Lung (tissue), 10 donors: ENCODE data around the gene RIMBP3B. TPM values are rescaled to one million over a fixed set of nuclear protein-coding genes. Genes with fewer than 3 reads are reported as not detected.
"Not testable (repeated sequence)": the region's sequence is repeated elsewhere in the genome, so short reads cannot be mapped to it uniquely, and the experiment has no call there.

Experiments
- ATAC-seq: fragments of 200-7000 bp; cut with Tn5 transposase; one replicate; pipeline ENCODE4 v1.9.1; 2020; ENCODE audit warnings: moderate number of reproducible peaks; ENCODE audit not compliant: insufficient read depth, low FRiP score
- DNase-seq, 3 donors: peaks; one replicate each; pipeline ENCODE4 v3.0.0-alpha.2; 2013 to 2017
- H3K27ac ChIP-seq, 2 donors: one replicate each; pipeline ENCODE4 v1.5.1; 2013; ENCODE audit warnings: mild to moderate bottlenecking in 2 of 2, moderate library complexity in 2 of 2, control low read depth in 1 of 2, inconsistent platforms in 1 of 2, low read depth in 1 of 2, low read length in 1 of 2
- H3K27me3 ChIP-seq, 3 donors: one replicate each; pipeline ENCODE4 v1.5.1; 2013; ENCODE audit warnings: low read length in 2 of 3; ENCODE audit not compliant: control insufficient read depth in 3 of 3, insufficient read depth in 3 of 3
- H3K36me3 ChIP-seq, 4 donors: one replicate each; pipeline ENCODE4 v1.5.1; 2013; ENCODE audit warnings: low read length in 4 of 4, mild to moderate bottlenecking in 1 of 4, moderate library complexity in 1 of 4; ENCODE audit not compliant: control insufficient read depth in 4 of 4, insufficient read depth in 4 of 4
- H3K4me1 ChIP-seq, 5 donors: one replicate each; pipeline ENCODE4 v1.5.1; 2013; ENCODE audit warnings: low read length in 5 of 5, mild to moderate bottlenecking in 2 of 5, moderate library complexity in 1 of 5; ENCODE audit not compliant: control insufficient read depth in 5 of 5, insufficient read depth in 5 of 5
- H3K4me3 ChIP-seq: one replicate; pipeline ENCODE4 v1.5.1; 2013; ENCODE audit warnings: mild to moderate bottlenecking, control low read depth, moderate library complexity
- H3K9ac ChIP-seq, 2 donors: one replicate each; pipeline ENCODE4 v1.5.1; 2013; ENCODE audit warnings: low read length in 2 of 2, control low read depth in 1 of 2; ENCODE audit not compliant: insufficient read depth in 1 of 2
- H3K9me3 ChIP-seq, 4 donors: one replicate each; pipeline ENCODE4 v1.5.1; 2013; ENCODE audit warnings: low read length in 3 of 4, mild to moderate bottlenecking in 1 of 4, moderate library complexity in 1 of 4; ENCODE audit not compliant: control insufficient read depth in 4 of 4, insufficient read depth in 3 of 4
- WGBS, 2 donors: extraction: QIAGEN DNeasy Blood & Tissue Kit; methylation state at CpG; one replicate each; pipeline ENCODE4 v1.1.7; 2013; 5-methylcytosine and 5-hydroxymethylcytosine counted together
- polyA plus RNA-seq, 2 donors: library from polyadenylated mRNA; stranded (reverse); fragments of 200-250 nt; gene quantifications; one replicate each; pipeline ENCODE4 v1.2.1, GENCODE V29; 2013
- total RNA-seq, 2 donors: library from RNA; depleted of rRNA in 1 of 2; stranded (reverse); fragments of >200 nt in 1 of 2; gene quantifications; one replicate each; pipeline ENCODE4 v1.2.1, GENCODE V29; 2014 to 2021
- donor health status: Bipolar disorder and iron deficiency.
- donor health status: healthy.
- donor health status: DM: yes; HTN: yes; CAD: no.

The RIMBP3B gene
- total and polyA plus RNA-seq, 4 donors = 0.08 to 0.21 (median 0.09) TPM; not detected in 1

DNA sequence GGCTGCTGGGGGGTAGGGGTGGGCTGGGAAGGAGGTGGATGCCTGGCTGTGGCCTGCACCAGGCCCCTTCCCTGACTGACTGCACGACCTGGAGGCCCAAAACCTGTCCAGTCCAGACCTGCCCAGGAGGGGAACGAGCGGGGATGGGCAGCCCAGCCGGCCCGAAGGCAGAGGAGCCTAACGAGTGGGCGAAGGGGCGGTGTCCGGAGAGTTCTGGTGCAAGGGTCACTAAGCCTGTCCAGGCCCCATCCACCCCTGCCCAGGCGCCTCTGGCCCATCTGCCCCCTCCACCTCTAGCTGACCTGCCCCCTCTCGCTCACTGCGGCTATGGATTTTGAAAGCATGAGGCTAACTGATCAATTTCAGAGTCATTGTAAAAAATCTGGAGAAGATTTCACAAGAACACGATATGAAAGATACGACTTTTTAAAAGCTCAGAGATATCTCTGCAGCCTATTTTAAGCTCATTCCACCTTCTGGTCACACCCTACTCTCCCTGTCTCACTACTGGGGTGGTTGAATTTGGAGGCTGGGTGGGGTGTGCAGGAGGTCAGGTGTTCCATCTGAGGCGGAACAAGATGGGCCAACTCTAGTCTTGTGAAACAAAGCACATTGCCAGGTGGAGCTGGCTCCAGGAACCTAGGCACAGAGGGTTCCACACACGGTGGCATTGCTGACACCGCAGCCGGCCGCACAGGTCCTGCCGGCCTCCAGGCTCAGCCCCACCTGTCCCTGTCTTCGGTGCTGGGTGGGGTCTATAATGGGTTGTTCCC lies 17.8 kb downstream of the RIMBP3B start:
- H3K36me3 ChIP-seq, H3K27ac ChIP-seq, H3K27me3 ChIP-seq, DNase-seq, H3K9me3 ChIP-seq, H3K9ac ChIP-seq, H3K4me3 ChIP-seq, ATAC-seq, H3K4me1 ChIP-seq: not testable (repeated sequence)
- WGBS, 2 donors = no CpG with 5 or more reads among the region's 21 CpGs

DNA sequence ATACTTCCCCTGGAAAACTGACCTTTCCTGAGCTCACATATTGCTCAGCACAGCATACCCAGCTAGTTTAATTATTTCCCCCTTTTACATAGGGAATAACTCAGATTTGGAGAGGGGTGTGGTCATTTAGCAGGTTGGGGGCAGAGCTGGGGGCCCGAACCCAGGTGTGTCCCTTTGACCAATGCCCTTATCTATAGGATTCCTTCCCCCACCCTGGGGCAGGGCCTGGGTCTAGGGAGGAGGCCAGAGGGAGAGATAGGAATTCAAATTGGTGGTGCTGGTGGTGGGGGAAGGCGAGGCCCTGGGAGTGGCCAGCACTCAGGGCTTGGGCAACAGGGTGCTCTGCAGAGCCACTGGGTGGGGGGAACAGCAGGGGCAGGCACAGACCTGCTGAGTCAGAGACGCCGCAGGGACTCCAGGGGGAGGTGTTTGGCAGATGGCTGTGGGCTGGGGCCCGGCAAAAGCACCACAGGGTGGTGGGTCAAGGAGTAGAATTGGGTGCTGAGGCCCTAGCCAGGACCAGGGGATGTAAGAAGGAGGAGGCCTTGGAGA lies 19.3 kb downstream of the RIMBP3B start:
- not testable (repeated sequence) for ATAC-seq, H3K9ac ChIP-seq, H3K36me3 ChIP-seq, H3K4me1 ChIP-seq, H3K27me3 ChIP-seq, H3K9me3 ChIP-seq, H3K27ac ChIP-seq, DNase-seq, H3K4me3 ChIP-seq
- WGBS, 2 donors = 78 to 100% methylated on average over 1 of the region's 5 CpGs

DNA sequence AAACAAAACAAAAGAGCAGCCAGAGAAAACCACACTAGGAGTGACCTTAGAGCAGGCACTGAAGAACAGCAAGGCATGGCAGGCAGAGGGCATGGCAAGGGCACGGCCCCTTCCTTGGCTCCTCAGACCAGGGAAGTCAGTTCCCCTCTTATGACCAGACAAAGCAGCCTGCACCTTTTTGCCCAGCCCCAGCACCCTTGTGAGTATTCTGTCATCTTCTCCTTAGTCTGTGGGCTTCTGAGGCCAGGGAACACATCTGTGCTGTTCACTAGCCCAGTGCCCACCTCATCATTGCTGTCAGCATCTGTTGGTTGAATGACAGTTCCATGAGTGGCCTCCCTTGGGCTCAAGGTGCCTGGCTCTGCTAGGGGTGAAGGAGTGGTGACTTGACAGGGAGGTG lies 23.6 kb downstream of the RIMBP3B start:
- ATAC-seq, H3K4me1 ChIP-seq, H3K4me3 ChIP-seq, H3K9me3 ChIP-seq, H3K27me3 ChIP-seq, H3K36me3 ChIP-seq, DNase-seq, H3K9ac ChIP-seq, H3K27ac ChIP-seq: not testable (repeated sequence)
- WGBS, 2 donors = 80% methylated on average over 1 of the region's 1 CpG; no CpG with 5 or more reads in 1 of the 2 donors

DNA sequence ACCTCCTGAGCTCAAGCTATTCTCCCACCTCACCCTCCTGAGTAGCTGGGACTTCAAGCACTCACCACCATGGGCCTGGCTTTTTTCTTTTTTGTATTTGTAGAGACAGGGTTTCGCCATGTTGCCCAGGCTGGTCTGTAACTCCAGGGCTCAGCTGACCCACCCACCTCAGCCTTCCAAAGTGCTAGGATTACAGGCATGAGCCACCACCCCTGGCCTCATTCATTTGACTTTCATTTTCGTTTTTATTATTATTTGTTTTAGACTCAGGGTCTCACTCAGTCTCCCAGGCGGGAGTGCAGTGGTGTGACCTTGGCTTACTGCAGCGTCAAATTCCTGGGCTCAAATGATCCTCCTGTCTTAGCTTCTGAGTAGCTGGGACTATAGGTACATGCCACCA lies 24.2 kb downstream of the RIMBP3B start:
- H3K36me3 ChIP-seq, H3K27ac ChIP-seq, H3K27me3 ChIP-seq, H3K4me3 ChIP-seq, H3K4me1 ChIP-seq, H3K9me3 ChIP-seq, H3K9ac ChIP-seq, ATAC-seq, DNase-seq: not testable (repeated sequence)
- 83% methylated on average over 1 of the region's 4 CpGs for WGBS, 2 donors

DNA sequence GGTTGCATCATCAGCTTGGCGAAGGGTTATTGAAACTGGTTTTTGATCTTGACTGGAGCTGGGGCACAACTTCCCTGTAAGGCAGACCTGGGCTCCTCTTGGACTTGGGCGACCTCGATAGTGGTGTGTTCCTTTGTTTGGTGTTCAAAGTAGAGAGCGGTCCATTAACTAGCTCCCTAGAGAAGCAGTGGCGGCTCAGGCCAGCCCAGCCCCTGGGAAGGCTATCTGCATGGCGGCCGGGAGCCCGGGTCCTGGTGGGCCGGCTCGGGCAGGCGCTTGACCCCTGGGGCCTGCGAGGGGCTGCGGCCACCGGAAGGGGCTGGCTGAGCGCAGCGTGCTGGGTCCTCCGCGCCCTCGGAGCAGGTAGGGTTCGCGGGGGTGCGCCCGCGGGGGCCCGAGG lies 32.8 kb downstream of the RIMBP3B start:
- DNase-seq, H3K36me3 ChIP-seq, H3K4me1 ChIP-seq, H3K4me3 ChIP-seq, H3K9me3 ChIP-seq, H3K27me3 ChIP-seq, H3K27ac ChIP-seq, H3K9ac ChIP-seq, ATAC-seq: not testable (repeated sequence)
- 36 to 40% methylated on average over 6 of the region's 25 CpGs for WGBS, 2 donors

DNA sequence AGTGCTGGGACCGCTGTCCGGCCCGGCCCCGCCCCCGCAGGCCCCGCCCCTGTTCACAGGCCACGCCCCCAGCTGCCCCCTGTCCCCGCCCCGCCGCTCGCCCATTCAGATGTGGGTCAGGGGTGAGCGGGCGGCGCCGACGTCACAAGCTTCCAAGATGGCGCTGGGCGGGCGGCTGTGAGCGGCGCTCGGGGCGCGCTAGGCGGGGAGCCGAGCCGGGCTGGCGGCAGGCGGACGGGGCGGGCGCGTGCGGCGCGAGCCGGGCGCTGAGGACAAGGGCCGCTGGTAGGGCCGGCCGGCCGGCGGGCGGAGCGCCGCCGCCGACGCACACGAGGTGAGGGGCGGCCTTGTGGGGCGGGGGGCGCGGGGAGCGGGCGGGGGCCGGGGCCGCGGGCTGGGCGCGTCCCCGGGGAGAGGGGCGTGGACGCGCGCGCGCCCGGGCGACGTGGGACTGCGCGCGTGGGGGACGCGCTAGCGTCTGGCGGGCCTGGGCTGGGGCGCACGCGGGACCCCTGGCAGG lies 33.7 kb downstream of the RIMBP3B start, which contains the start of gene HIC2:
Gene HIC2, plus strand, starts transcription at position 145 of the 520 bp plus-strand sequence. CDS start 25,461 bp downstream, outside the sequence.
- H3K36me3 ChIP-seq, H3K9ac ChIP-seq, H3K9me3 ChIP-seq, H3K4me1 ChIP-seq, H3K4me3 ChIP-seq, H3K27ac ChIP-seq, H3K27me3 ChIP-seq, DNase-seq: not testable (repeated sequence)
- WGBS, 2 donors = 1 to 3% methylated on average over 13 to 38 of the region's 81 CpGs
- peak; percentile 95 for ATAC-seq

DNA sequence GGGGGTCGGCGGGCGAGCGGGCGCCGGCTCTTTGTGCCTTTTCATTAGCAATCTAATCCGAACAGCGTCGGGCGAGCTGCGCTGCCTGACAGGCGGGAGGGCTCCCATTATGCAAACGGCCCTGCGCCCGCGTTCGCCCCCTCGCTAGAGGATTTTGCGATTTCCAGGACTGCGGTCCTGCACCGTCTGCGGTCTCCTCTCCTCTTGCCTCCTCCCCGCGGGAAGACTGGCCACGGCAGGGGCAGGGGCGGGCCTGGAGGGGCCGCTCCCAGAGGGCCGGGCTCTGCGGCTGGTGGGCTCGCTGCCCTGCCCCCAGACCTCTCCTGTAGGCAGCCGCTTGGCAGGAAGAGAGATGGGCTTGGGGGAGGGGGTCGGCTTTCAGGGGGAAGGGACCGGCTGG lies 34.3 kb downstream of the RIMBP3B start:
- not testable (repeated sequence) for H3K4me1 ChIP-seq, H3K4me3 ChIP-seq, H3K9me3 ChIP-seq, H3K27ac ChIP-seq, H3K27me3 ChIP-seq, DNase-seq, ATAC-seq, H3K9ac ChIP-seq, H3K36me3 ChIP-seq
- WGBS, 2 donors = 0 to 1% methylated on average over 12 to 18 of the region's 33 CpGs

DNA sequence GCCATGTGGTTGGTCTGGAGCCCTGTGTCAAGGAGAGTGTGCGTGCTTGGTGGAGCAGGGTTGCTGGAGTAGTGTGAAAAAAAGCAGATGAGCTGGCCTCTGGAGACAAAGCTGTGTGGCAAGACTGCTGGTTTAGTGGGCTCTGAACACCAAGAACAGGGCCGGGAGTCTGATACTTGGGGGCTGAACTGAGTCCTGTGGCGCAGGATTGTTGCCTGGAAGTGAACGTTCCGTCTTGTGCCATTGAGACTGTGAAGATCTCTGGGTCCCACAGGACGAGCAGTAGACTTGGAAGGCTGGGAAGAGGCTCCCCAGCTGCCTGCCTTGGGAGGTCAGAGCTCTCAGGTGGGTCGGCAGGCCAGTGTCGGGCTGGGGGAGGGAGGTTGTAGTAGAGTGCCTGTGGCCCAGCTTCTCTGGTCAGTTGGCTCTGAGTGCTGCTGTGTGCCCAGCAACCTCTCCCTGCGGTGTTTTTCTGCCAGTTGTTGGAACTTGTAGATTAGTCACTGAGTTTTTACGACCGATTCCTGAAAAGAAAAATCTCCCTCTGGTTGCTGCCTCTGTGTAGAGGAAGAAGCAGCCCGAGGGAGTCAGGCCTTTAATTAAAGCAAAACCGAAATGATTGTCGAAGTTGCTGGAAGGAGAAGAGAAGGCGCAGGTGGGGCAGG lies 35.6 kb downstream of the RIMBP3B start:
- DNase-seq = not testable (repeated sequence)

More for the DNA sequence above, 35.6 kb downstream of the RIMBP3B start:
- ATAC-seq, H3K4me3 ChIP-seq, H3K27ac ChIP-seq, H3K9me3 ChIP-seq, H3K27me3 ChIP-seq, H3K36me3 ChIP-seq, H3K4me1 ChIP-seq, H3K9ac ChIP-seq: not testable (repeated sequence)
- WGBS, 2 donors = 95 to 96% methylated on average over 5 of the region's 15 CpGs
